Astrocyte (in vitro differentiated cells and primary cell): ENCODE results near the gene CA10.

Experiments
- CTCF ChIP-seq: IDR thresholded peaks from 2 replicates; pipeline ENCODE4 v1.5.1; 2011; ENCODE audit warnings: low read depth, mild to moderate bottlenecking, inconsistent platforms, low read length, moderate library complexity; ENCODE audit not compliant: insufficient read depth
- EZH2 ChIP-seq: IDR thresholded peaks from 2 replicates; pipeline ENCODE4 v1.6.1; 2012; ENCODE audit warnings: mild to moderate bottlenecking, low read length, inconsistent platforms; ENCODE audit not compliant: insufficient read depth

GRCh38 chr17:51818777-51819176 is 339.7 kb downstream of the CA10 start:
- TF ChIP-seq CTCF = no peak
- no peak for TF ChIP-seq EZH2
